Epithelial cell of proximal tubule (primary cell): ENCODE results near the gene PBX1. TPM values are rescaled to one million over a fixed set of nuclear protein-coding genes. Genes with fewer than 3 reads are reported as not detected.

ENCODE experiments used
- DNase-seq: peaks from one replicate; pipeline ENCODE4 v3.0.0-alpha.2; 2011; ENCODE audit warnings: low read depth
- H3K4me3 ChIP-seq: 2 replicates; pipeline ENCODE4 v1.5.1; 2011; ENCODE audit warnings: low read depth, mild to moderate bottlenecking, low read length
- CTCF ChIP-seq: conservative IDR thresholded peaks from 2 replicates; pipeline ENCODE4 v1.5.1; 2012; ENCODE audit warnings: low read depth, mild to moderate bottlenecking, low read length
- total RNA-seq: library from RNA; depleted of rRNA; stranded (reverse); fragments of >200 nt; gene quantifications from 2 replicates; pipeline ENCODE4 v1.2.3, GENCODE V29; 2015

The PBX1 gene
- total RNA-seq, 1 donor from 2014 or later = 3.0 TPM

DNA sequence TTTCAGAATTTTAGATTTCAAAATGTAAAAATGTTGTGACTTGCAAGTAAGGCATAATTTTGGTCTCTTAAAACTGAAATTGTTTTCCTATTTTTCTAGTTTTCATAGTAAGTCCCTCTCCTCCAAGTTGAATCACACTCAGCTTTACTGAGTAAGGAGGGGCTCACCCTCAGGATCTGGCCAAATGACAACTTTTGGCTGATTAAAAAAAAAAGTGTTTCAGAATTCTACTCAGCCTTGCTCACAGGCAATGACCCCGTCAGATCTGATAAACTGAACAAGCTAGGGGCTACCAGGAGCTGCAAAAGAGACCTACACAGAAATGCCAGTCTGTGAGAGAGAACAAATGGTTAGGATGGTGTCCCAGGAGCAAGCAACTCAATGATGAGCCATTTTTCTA lies 159.8 kb downstream of the PBX1 start:
- DNase-seq = no peak
- no peak for TF ChIP-seq CTCF
- no peak overlapping the region for H3K4me3 ChIP-seq

DNA sequence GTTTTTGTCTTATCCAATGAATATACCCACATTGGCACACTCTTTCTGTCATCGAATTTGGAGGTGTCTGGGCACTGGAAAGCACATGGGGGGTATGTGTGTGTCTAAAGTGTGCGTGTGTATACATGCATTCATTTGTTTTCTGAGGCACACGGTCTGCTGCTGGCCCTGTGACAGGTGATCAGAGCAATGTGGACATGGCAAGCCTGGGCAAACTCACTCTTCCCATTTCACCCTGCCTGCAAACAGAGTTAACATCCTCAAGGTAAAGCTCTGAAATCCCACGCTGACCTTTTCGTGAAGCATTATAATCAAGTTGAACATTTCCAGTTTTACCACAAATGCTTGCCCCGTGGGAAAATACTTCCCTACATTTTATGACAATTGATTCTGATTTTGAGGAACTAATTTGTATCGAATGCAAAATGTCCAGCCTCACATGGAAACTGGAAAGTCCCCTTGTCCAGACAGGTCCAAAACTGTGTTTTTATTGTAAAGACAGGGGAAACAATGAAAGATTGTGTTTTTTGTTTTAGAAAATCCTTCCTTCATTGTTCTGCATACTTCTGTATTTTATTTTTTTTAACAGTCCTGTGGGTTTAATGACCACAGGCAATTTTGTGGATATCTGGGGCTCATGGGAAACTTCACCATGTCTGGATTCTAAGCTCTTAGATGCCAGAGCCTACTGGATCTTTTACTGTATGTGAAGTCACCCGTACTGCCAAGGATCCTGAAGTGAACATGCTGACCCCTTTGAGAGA lies 160.9 kb downstream of the PBX1 start:
- no peak for DNase-seq
- H3K4me3 ChIP-seq = no peak overlapping the region
- no peak for TF ChIP-seq CTCF

DNA sequence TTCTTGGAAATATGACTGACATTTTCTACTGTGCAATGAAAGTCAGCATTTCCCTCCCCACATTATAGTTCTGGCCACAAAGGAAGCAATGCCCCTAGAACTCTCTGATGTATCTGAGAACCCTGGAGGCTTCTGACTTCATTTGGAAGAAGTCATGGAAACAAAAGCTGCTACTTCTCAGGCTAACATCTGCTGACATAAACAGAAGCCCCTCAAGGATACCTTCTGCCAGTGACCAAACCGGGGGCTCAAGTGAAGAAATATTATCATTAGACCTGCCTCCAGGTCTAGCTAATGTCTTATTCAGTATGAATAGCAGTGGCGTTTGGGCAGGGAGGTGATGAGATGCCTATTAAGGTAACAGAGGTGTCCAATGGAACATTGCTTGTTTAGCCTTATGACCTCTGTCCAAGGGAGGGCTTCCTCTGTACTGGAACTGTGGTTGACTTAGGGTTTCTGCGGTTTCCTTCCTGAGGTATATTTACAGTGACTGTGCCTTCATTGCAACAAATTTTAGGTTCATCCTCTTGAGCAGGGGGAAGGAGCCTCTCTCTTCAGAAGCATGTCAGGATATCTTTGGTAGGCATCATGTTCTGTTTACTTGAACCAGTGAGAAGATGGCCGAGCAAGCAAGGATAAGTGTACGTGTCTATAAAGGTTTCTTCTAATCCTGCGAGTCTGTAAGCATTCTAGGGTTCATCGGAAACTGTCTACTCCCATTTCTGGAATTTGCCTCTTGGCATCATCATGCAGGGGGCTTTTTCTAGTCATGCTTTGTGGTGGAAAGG lies 161.7 kb downstream of the PBX1 start:
- no peak overlapping the region for H3K4me3 ChIP-seq
- TF ChIP-seq CTCF = no peak
- DNase-seq = no peak

DNA sequence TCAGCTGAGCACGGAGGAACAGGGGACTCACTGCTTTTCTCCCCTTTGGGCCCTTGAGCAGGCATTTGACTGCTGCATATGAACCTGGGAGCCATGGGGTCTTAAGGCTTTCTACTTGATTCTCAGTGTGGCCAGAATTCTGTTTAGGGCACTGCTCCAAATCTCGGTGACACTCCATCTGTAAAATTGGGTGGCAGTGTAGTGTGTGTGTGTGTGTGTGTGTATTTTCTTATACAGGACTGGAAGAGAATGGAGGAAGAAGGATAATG lies 162.2 kb downstream of the PBX1 start:
- no peak for DNase-seq
- H3K4me3 ChIP-seq = no peak overlapping the region
- no peak for TF ChIP-seq CTCF

- TF ChIP-seq CTCF = no peak
- no peak overlapping the region for H3K4me3 ChIP-seq
- no peak for DNase-seq
These were observed 164.4 kb downstream of the PBX1 start for GRCh38 chr1:164723296-164723798.

GRCh38 chr1:164725401-164725800 lies 166.4 kb downstream of the PBX1 start:
- H3K4me3 ChIP-seq = no peak overlapping the region
- TF ChIP-seq CTCF = no peak
- no peak for DNase-seq
